ENCODE measurements around the gene PLCH2.

Gene PLCH2

GRCh38 chr1:2436876-2437275, 39.2 kb upstream of the PLCH2 start:
- no peaks in the 10 kb centered on the region for H3F3A ChIP-seq (ENCODE audit: insufficient read depth)
- TF ChIP-seq EZH2phosphoT487 (conservative IDR thresholded peaks at IDR 0.05; ENCODE audit: low read length) (no peak), CTCF (IDR thresholded peaks at IDR 0.05; ENCODE audit: insufficient read depth, low read length, poor library complexity, severe bottlenecking) (no peak)
- no peak overlapping the region for H3K27ac ChIP-seq (ENCODE audit: low read depth, low read length)
- H2AFZ ChIP-seq (ENCODE audit: low read depth, low read length, severe bottlenecking) = no peak overlapping the region
- no peaks in the 10 kb centered on the region for H3K9me3 ChIP-seq (ENCODE audit: insufficient read depth, low read length)
- no peaks in the 10 kb centered on the region for H3K36me3 ChIP-seq (ENCODE audit: low read length)
- H3K4me3 ChIP-seq (ENCODE audit: insufficient read depth, low read length, poor library complexity, severe bottlenecking) = no peak overlapping the region
- no peaks in the 10 kb centered on the region for H3K27me3 ChIP-seq (ENCODE audit: low read length)
- H4K20me1 ChIP-seq (ENCODE audit: low read depth, low read length) = no peaks in the 10 kb centered on the region
- H3K9me2 ChIP-seq (replicated peaks; ENCODE audit: insufficient read depth, low read length) = no peaks in the 10 kb centered on the region
- H3K4me2 ChIP-seq (ENCODE audit: low read depth, low read length, poor library complexity, severe bottlenecking) = no peak overlapping the region
- H3K79me2 ChIP-seq (ENCODE audit: insufficient read depth, low read length) = no peaks in the 10 kb centered on the region
- H3K9ac ChIP-seq (ENCODE audit: low read length) = no peak overlapping the region

DNA sequence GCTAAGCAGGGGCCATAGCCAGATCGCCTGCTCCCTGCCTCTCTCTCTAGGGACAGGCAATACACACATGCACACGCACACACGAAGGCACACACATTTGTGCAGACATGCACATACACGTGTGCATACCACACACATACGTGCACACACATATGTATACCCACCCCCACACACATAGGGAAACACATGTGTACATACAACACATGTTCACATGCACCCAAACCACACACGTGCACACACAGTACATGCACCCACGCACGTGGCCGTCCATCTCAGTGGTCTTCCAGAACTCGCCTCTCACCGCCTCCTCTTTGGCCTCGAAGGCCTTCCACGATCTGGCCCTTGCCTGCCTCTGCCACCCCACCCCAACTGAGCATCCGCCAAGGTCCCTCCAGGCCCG, 38.5 kb upstream of the PLCH2 start:
- H4K20me1 ChIP-seq (ENCODE audit: low read depth, low read length) = no peaks in the 10 kb centered on the region
- H3K9me2 ChIP-seq (replicated peaks; ENCODE audit: insufficient read depth, low read length) = no peaks in the 10 kb centered on the region
- H3K4me3 ChIP-seq (ENCODE audit: insufficient read depth, low read length, poor library complexity, severe bottlenecking) = no peak overlapping the region
- H3K79me2 ChIP-seq (ENCODE audit: insufficient read depth, low read length) = no peaks in the 10 kb centered on the region
- H3K27ac ChIP-seq (ENCODE audit: low read depth, low read length) = no peak overlapping the region
- H3K4me2 ChIP-seq (ENCODE audit: low read depth, low read length, poor library complexity, severe bottlenecking) = no peak overlapping the region
- no peaks in the 10 kb centered on the region for H3F3A ChIP-seq (ENCODE audit: insufficient read depth)
- H3K27me3 ChIP-seq (ENCODE audit: low read length) = no peaks in the 10 kb centered on the region
- no peaks in the 10 kb centered on the region for H3K36me3 ChIP-seq (ENCODE audit: low read length)
- H3K9me3 ChIP-seq (ENCODE audit: insufficient read depth, low read length) = no peaks in the 10 kb centered on the region
- no peak overlapping the region for H3K9ac ChIP-seq (ENCODE audit: low read length)
- no peak overlapping the region for H2AFZ ChIP-seq (ENCODE audit: low read depth, low read length, severe bottlenecking)
- TF ChIP-seq EZH2phosphoT487 (conservative IDR thresholded peaks at IDR 0.05; ENCODE audit: low read length) (no peak), CTCF (IDR thresholded peaks at IDR 0.05; ENCODE audit: insufficient read depth, low read length, poor library complexity, severe bottlenecking) (no peak)

GRCh38 chr1:2438038-2438437, 38.1 kb upstream of the PLCH2 start:
- Histone ChIP-seq H3K36me3 (ENCODE audit: low read length) (no peaks in the 10 kb centered on the region), H3K27me3 (ENCODE audit: low read length) (no peaks in the 10 kb centered on the region), H3K27ac (ENCODE audit: low read depth, low read length) (no peak overlapping the region), H3K9me2 (replicated peaks; ENCODE audit: insufficient read depth, low read length) (no peaks in the 10 kb centered on the region), H3F3A (ENCODE audit: insufficient read depth) (no peaks in the 10 kb centered on the region), H2AFZ (ENCODE audit: low read depth, low read length, severe bottlenecking) (no peak overlapping the region), H4K20me1 (ENCODE audit: low read depth, low read length) (no peaks in the 10 kb centered on the region), H3K4me3 (ENCODE audit: insufficient read depth, low read length, poor library complexity, severe bottlenecking) (no peak overlapping the region), H3K9me3 (ENCODE audit: insufficient read depth, low read length) (no peaks in the 10 kb centered on the region), H3K4me2 (ENCODE audit: low read depth, low read length, poor library complexity, severe bottlenecking) (no peak overlapping the region), H3K9ac (ENCODE audit: low read length) (no peak overlapping the region), H3K79me2 (ENCODE audit: insufficient read depth, low read length) (no peaks in the 10 kb centered on the region)
- TF ChIP-seq CTCF (IDR thresholded peaks at IDR 0.05; ENCODE audit: insufficient read depth, low read length, poor library complexity, severe bottlenecking) = no peak

DNA sequence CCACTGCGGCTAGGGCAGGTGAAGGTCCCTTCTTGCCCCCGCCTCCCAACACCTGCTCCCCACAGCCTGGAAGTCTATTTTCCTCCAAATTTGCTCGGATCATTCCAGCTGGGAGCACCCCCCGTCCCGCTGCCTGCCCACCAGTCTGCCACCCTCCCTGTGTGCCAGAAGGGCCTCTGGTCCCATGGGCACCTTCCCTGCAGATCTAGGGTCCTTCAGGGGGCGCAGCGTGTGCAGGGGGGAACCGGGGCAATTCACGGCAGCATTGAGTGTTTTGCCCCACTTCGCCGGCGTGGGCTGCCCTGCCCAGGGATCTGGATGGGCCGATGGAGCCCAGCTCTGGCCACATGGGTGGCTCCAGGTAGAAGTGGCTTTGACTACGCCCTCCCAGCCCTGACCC, 37.4 kb upstream of the PLCH2 start:
- no peaks in the 10 kb centered on the region for H3K27me3 ChIP-seq (ENCODE audit: low read length)
- TF ChIP-seq EZH2phosphoT487 (conservative IDR thresholded peaks at IDR 0.05; ENCODE audit: low read length) = no peak
- no peak for TF ChIP-seq CTCF (IDR thresholded peaks at IDR 0.05; ENCODE audit: insufficient read depth, low read length, poor library complexity, severe bottlenecking)
- no peak overlapping the region for H3K4me3 ChIP-seq (ENCODE audit: insufficient read depth, low read length, poor library complexity, severe bottlenecking)
- H3K36me3 ChIP-seq (ENCODE audit: low read length) = no peaks in the 10 kb centered on the region
- no peak overlapping the region for H2AFZ ChIP-seq (ENCODE audit: low read depth, low read length, severe bottlenecking)
- H3K9me3 ChIP-seq (ENCODE audit: insufficient read depth, low read length) = no peaks in the 10 kb centered on the region
- H3K79me2 ChIP-seq (ENCODE audit: insufficient read depth, low read length) = no peaks in the 10 kb centered on the region
- H3K9me2 ChIP-seq (replicated peaks; ENCODE audit: insufficient read depth, low read length) = no peaks in the 10 kb centered on the region
- H3F3A ChIP-seq (ENCODE audit: insufficient read depth) = no peaks in the 10 kb centered on the region
- no peaks in the 10 kb centered on the region for H4K20me1 ChIP-seq (ENCODE audit: low read depth, low read length)
- H3K4me2 ChIP-seq (ENCODE audit: low read depth, low read length, poor library complexity, severe bottlenecking) = no peak overlapping the region
- no peak overlapping the region for H3K9ac ChIP-seq (ENCODE audit: low read length)
- H3K27ac ChIP-seq (ENCODE audit: low read depth, low read length) = no peak overlapping the region
